H9 (cell line): ENCODE data around the gene HDAC6. TPM values are rescaled to one million over a fixed set of nuclear protein-coding genes. Genes with fewer than 3 reads are reported as not detected.

Source experiments
- DNase-seq: peaks from one replicate; pipeline ENCODE4 v3.0.0-alpha.2; 2017
- H2AFZ ChIP-seq: one replicate; pipeline ENCODE4 v1.6.1; 2013; ENCODE audit warnings: mild to moderate bottlenecking, low read length, control low read depth, moderate library complexity
- H2AK5ac ChIP-seq: 2 replicates; pipeline ENCODE4 v1.6.1; 2013; ENCODE audit warnings: low read length, control low read depth, mixed read lengths; ENCODE audit not compliant: insufficient read length
- H2BK120ac ChIP-seq: one replicate; pipeline ENCODE4 v1.6.1; 2013; ENCODE audit warnings: low read depth, mild to moderate bottlenecking, low read length, control low read depth, inconsistent platforms; ENCODE audit not compliant: poor library complexity, severe bottlenecking
- H2BK12ac ChIP-seq: 2 replicates; pipeline ENCODE4 v1.6.1; 2013; ENCODE audit warnings: low read length, control low read depth, mixed read lengths, low read depth; ENCODE audit not compliant: insufficient read length
- H2BK15ac ChIP-seq: 2 replicates; pipeline ENCODE4 v1.6.1; 2013; ENCODE audit warnings: low read depth, low read length, control low read depth
- H2BK20ac ChIP-seq: one replicate; pipeline ENCODE4 v1.6.1; 2013; ENCODE audit warnings: low read depth, mild to moderate bottlenecking, low read length, control low read depth, inconsistent platforms; ENCODE audit not compliant: poor library complexity, severe bottlenecking
- H2BK5ac ChIP-seq: 2 replicates; pipeline ENCODE4 v1.6.1; 2013; ENCODE audit warnings: low read length, control low read depth, mixed read lengths; ENCODE audit not compliant: insufficient read length
- H3K14ac ChIP-seq: 2 replicates; pipeline ENCODE4 v1.6.1; 2013; ENCODE audit warnings: low read length, control low read depth; ENCODE audit not compliant: insufficient read depth
- H3K18ac ChIP-seq: 2 replicates; pipeline ENCODE4 v1.6.1; 2013; ENCODE audit warnings: low read depth, mild to moderate bottlenecking, mixed read lengths, low read length, control low read depth; ENCODE audit not compliant: insufficient read length
- H3K23ac ChIP-seq: 2 replicates; pipeline ENCODE4 v1.6.1; 2013; ENCODE audit warnings: low read length, control low read depth, mixed read lengths, low read depth; ENCODE audit not compliant: insufficient read length
- H3K23me2 ChIP-seq: 2 replicates; pipeline ENCODE4 v1.6.1; 2013; ENCODE audit warnings: low read depth, mild to moderate bottlenecking, mixed read lengths, low read length, control low read depth; ENCODE audit not compliant: insufficient read length, poor library complexity, severe bottlenecking
- H3K27ac ChIP-seq: 2 replicates; pipeline ENCODE4 v1.5.1; 2013; ENCODE audit warnings: low read length, control low read depth, mixed read lengths, low read depth; ENCODE audit not compliant: insufficient read length
- H3K27me3 ChIP-seq: 2 replicates; pipeline ENCODE4 v1.6.1; 2013; ENCODE audit warnings: low read length, control low read depth, inconsistent platforms; ENCODE audit not compliant: insufficient read depth
- H3K4ac ChIP-seq: 2 replicates; pipeline ENCODE4 v1.6.1; 2013; ENCODE audit warnings: low read depth, mild to moderate bottlenecking, control low read depth, inconsistent platforms, low read length, moderate library complexity
- H3K4me1 ChIP-seq: 2 replicates; pipeline ENCODE4 v1.6.1; 2013; ENCODE audit warnings: low read length, control low read depth, inconsistent platforms; ENCODE audit not compliant: insufficient read depth
- H3K4me2 ChIP-seq: 2 replicates; pipeline ENCODE4 v1.6.1; 2013; ENCODE audit warnings: low read length, control low read depth, mixed read lengths; ENCODE audit not compliant: insufficient read length, insufficient read depth
- H3K56ac ChIP-seq: 2 replicates; pipeline ENCODE4 v1.6.1; 2013; ENCODE audit warnings: low read depth, mild to moderate bottlenecking, mixed read lengths, low read length, control low read depth; ENCODE audit not compliant: insufficient read length
- H3K79me1 ChIP-seq: 2 replicates; pipeline ENCODE4 v1.6.1; 2013; ENCODE audit warnings: low read depth, mild to moderate bottlenecking, moderate library complexity, low read length, control low read depth, inconsistent platforms; ENCODE audit not compliant: insufficient read depth, poor library complexity, severe bottlenecking
- H3K79me2 ChIP-seq: 2 replicates; pipeline ENCODE4 v1.6.1; 2013; ENCODE audit warnings: low read length, control low read depth, inconsistent platforms; ENCODE audit not compliant: insufficient read depth
- H3K9ac ChIP-seq: 2 replicates; pipeline ENCODE4 v1.6.1; 2013; ENCODE audit warnings: low read length, control low read depth, mixed read lengths; ENCODE audit not compliant: insufficient read length; ENCODE audit errors: extremely low read depth
- H3K9me3 ChIP-seq: one replicate; pipeline ENCODE4 v1.6.1; 2013; ENCODE audit warnings: low read depth, low read length, inconsistent platforms; ENCODE audit not compliant: control insufficient read depth
- H3T11ph ChIP-seq: one replicate; pipeline ENCODE4 v1.6.1; 2013; ENCODE audit warnings: mild to moderate bottlenecking, low read length, control low read depth, inconsistent platforms
- H4K20me1 ChIP-seq: one replicate; pipeline ENCODE4 v1.6.1; 2013; ENCODE audit not compliant: control insufficient read depth, insufficient read length, insufficient read depth
- H4K5ac ChIP-seq: 2 replicates; pipeline ENCODE4 v1.6.1; 2013; ENCODE audit warnings: low read depth, mild to moderate bottlenecking, mixed read lengths, low read length, control low read depth; ENCODE audit not compliant: insufficient read length
- H4K8ac ChIP-seq: replicated peaks from 2 replicates; pipeline ENCODE4 v1.6.1; 2013; ENCODE audit warnings: low read length, control low read depth, mixed read lengths, low read depth; ENCODE audit not compliant: insufficient read length
- H4K91ac ChIP-seq: 2 replicates; pipeline ENCODE4 v1.6.1; 2013; ENCODE audit warnings: low read depth, mild to moderate bottlenecking, moderate library complexity, mixed read lengths, low read length, control low read depth; ENCODE audit not compliant: insufficient read length
- H3K27ac Mint-ChIP-seq, 3 experiments: 2 replicates in 2 of 3; 3 replicates in 1 of 3; pipeline ENCODE4 v1.8.0; 2020 to 2021; ENCODE audit warnings: mixed read lengths in 3 of 3, mild to moderate bottlenecking in 1 of 3, moderate library complexity in 1 of 3
- H3K27me3 Mint-ChIP-seq: 2 replicates; pipeline ENCODE4 v1.8.0; 2021; ENCODE audit warnings: low read depth, mild to moderate bottlenecking, moderate library complexity, mixed read lengths
- H3K36me3 Mint-ChIP-seq, 3 experiments: 2 replicates in 2 of 3; 3 replicates in 1 of 3; pipeline ENCODE4 v1.8.0; 2020 to 2021; ENCODE audit warnings: low read depth in 3 of 3, mixed read lengths in 3 of 3; ENCODE audit not compliant: insufficient read depth in 1 of 3
- H3K4me1 Mint-ChIP-seq, 2 experiments: 2 replicates each; pipeline ENCODE4 v1.8.0; 2020; ENCODE audit warnings: mixed read lengths in 2 of 2
- H3K4me3 Mint-ChIP-seq, 2 experiments: 2 replicates in 1 of 2; 3 replicates in 1 of 2; pipeline ENCODE4 v1.8.0; 2020 to 2021; ENCODE audit warnings: mild to moderate bottlenecking in 2 of 2, mixed read lengths in 2 of 2, moderate library complexity in 1 of 2
- H3K9me3 Mint-ChIP-seq, 2 experiments: 2 replicates in 1 of 2; 3 replicates in 1 of 2; pipeline ENCODE4 v1.8.0; 2020; ENCODE audit warnings: mild to moderate bottlenecking in 2 of 2, mixed read lengths in 2 of 2, moderate library complexity in 1 of 2
- WGBS: extraction: QIAGEN DNeasy Blood & Tissue Kit; methylation state at CpG from one replicate; pipeline ENCODE4 v1.1.7; 2013; ENCODE audit warnings: missing lambda C conversion rate, low lambda C conversion rate, mixed read lengths; ENCODE audit not compliant: insufficient read length; ENCODE audit errors: extremely low coverage; 5-methylcytosine and 5-hydroxymethylcytosine counted together
- total RNA-seq: library from RNA; stranded (reverse); gene quantifications from 2 replicates; pipeline ENCODE4 v1.2.1, GENCODE V29; 2021
- TF ChIP-seq, protein P1 (sequence below): fragments of 200-600 bp; sonication (generic); conservative IDR thresholded peaks from 3 replicates; pipeline ENCODE4 v1.8.0; 2021; ENCODE audit warnings: antibody characterized with exemption, mild to moderate bottlenecking

The HDAC6 gene
- total RNA-seq, 1 experiment from 2014 or later: 52.8 TPM

DNA sequence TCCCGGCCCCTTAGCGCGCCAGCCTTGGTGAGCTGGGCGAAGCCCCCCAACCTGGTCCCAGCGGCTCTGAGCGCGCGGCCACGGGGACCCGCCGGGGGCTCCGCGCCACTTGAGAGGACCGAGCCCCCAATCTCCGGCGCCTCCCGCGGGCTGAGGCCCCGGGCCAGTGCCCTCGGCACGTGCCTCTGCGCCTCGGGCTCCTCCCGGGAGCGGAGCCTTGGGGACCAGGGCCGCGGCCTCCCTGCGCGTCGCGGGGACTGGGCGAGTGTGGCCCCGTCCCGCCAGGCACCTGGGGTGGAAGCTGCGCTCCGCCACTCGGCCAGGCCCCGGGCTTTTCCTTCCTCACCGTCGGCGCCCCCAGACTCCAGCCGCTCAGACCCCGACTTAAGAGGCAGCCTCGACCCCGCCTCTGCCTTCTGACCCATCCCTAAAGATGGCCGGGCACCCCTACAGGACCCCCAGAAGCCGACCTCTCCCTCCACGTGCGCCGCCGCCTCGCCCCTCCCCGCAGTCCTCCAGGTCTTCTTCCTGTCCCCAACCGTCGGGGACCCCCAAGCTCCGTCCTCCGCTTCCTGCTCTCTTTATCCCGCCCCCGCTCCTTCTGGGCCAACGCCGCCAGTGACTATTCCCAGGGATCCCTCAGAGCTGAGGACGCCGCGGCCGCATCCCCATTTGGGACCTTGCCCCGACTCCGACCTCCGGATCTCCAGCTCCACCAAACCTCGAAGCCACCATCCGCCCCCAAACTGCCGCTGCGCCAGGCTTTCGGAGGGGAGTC lies 25.2 kb downstream of the HDAC6 start:
- TF ChIP-seq, protein P1, sequence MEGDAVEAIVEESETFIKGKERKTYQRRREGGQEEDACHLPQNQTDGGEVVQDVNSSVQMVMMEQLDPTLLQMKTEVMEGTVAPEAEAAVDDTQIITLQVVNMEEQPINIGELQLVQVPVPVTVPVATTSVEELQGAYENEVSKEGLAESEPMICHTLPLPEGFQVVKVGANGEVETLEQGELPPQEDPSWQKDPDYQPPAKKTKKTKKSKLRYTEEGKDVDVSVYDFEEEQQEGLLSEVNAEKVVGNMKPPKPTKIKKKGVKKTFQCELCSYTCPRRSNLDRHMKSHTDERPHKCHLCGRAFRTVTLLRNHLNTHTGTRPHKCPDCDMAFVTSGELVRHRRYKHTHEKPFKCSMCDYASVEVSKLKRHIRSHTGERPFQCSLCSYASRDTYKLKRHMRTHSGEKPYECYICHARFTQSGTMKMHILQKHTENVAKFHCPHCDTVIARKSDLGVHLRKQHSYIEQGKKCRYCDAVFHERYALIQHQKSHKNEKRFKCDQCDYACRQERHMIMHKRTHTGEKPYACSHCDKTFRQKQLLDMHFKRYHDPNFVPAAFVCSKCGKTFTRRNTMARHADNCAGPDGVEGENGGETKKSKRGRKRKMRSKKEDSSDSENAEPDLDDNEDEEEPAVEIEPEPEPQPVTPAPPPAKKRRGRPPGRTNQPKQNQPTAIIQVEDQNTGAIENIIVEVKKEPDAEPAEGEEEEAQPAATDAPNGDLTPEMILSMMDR: no peak
- Histone ChIP-seq H4K91ac (no peak overlapping the region), H3K14ac (no peak overlapping the region), H3K23me2 (no peaks in the 10 kb centered on the region), H2BK120ac (no peak overlapping the region), H3K9me3 (peaks cover 16% of the 10 kb centered on the region), H3K27ac (no peak overlapping the region), H4K5ac (no peak overlapping the region), H3K23ac (no peak overlapping the region), H2BK20ac (no peak overlapping the region), H3K27me3 (no peaks in the 10 kb centered on the region; the same call in none of the 2 replicates), H3K79me2 (no peaks in the 10 kb centered on the region), H3K56ac (no peak overlapping the region), H3K4me2 (peak overlapping the region; percentile 2), H3K9ac (no peak overlapping the region), H2AFZ (no peak overlapping the region), H3K4ac (no peak overlapping the region), H3T11ph (no peak overlapping the region), H3K79me1 (no peaks in the 10 kb centered on the region), H4K8ac (no peak overlapping the region), H2BK12ac (no peak overlapping the region), H3K4me1 (no peaks in the 10 kb centered on the region), H3K18ac (no peak overlapping the region), H2BK15ac (no peak overlapping the region), H2BK5ac (no peak overlapping the region), H2AK5ac (no peak overlapping the region), H4K20me1 (no peaks in the 10 kb centered on the region)
- Mint-ChIP-seq H3K27me3 (peaks cover 24% of the 10 kb centered on the region), H3K36me3 (peaks cover 32 to 42% (median 39%) of the 10 kb centered on the region in 3 experiments), H3K4me3 (peak overlapping the region in 1 of 2 experiments; percentile 46; a peak in 2 of 5 replicates), H3K4me1 (peaks cover 0 to 6% of the 10 kb centered on the region in 2 experiments; a peak in 3 of 4 replicates), H3K9me3 (peaks cover 61 to 77% of the 10 kb centered on the region in 2 experiments), H3K27ac (peak overlapping the region in 1 of 3 experiments; percentile 71; a peak in 1 of 7 replicates)
- no CpG with 5 or more reads among the region's 73 CpGs for WGBS
- peak; percentile 41 for DNase-seq
